ENCODE results near the gene CCDC51. TPM values are rescaled to one million over a fixed set of nuclear protein-coding genes. Genes with fewer than 3 reads are reported as not detected.

CCDC51 gene
- total and polyA plus RNA-seq, 2 donors (not counting 1 experiment from before 2014, with no cell fraction given) = 5.0 to 5.9 TPM

DNA sequence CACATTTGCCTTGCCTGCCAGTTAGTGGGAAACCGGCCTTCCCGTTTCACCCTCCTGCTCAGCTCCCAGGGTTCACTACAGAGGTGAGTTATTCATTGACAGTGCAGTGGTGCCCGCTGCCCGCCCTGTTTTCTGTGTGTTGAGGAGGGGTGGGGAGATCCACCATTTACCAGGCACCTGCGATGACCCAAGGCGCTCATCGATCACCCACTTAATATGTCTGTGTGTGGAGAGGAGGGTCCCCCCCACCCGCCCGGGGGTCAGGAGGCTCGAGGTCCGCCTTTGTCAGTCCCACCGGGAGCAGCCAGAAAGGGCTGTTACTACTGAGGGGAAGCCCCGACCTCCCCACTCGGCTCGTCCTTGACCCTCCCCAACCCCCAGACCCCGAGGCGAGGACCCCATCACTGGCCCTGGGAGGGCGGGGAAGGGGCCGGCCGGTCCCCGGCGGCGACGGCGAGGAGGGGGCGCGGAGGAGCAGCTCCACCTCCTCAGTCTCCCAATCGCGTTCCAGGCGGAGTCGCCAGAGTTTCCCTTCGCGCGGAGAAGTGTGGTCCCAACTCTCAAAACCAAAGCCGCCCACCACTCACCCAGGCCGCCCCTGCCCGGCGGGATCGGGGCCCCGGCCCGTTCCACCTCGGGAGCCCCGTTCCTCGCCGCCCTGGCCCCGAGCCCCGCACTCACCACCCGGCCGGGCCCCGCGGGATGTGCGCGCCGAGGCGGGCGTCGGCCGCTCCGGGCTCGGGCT, 11.2 kb downstream of the CCDC51 start:
- no peak for DNase-seq

More for the DNA sequence above, 11.2 kb downstream of the CCDC51 start:
- H3K9me3 ChIP-seq (ENCODE audit: control extremely low read depth in 1 of 3, control insufficient read depth in 2 of 3, insufficient read depth in 1 of 3, low read length in 2 of 3) = peaks cover 0 to 3% (median 0%) of the 10 kb centered on the region in 3 donors
- no peaks in the 10 kb centered on the region for H3K79me2 ChIP-seq (ENCODE audit: control insufficient read depth, insufficient read depth, low read length)
- peak; percentile 58 for ATAC-seq (ENCODE audit: low read depth)
- CTCF ChIA-PET = interaction anchor here (13.4 kb wide), 1 partner anchor 27 kb away, joined by 330 read pairs; no protein-coding TSS in a partner anchor
- H3K4me1 ChIP-seq (ENCODE audit: control insufficient read depth in 2 of 2, insufficient read depth in 2 of 2, low read length in 2 of 2) = peaks cover 6 to 9% of the 10 kb centered on the region in 2 donors
- H3K9me3 Mint-ChIP-seq (ENCODE audit: insufficient read depth) = no peaks in the 10 kb centered on the region
- POLR2A ChIA-PET = no interaction called here
- intact Hi-C loops (cut with micrococcal nuclease) = no loop called here
- H3K9ac ChIP-seq (ENCODE audit: low read length) = peak overlapping the region; percentile 68
- H3K27ac Mint-ChIP-seq = no peak overlapping the region
- H3K4me2 ChIP-seq (replicated peaks; ENCODE audit: low read depth, low read length, poor library complexity, severe bottlenecking) = peak overlapping the region; percentile 97
- H3K4me3 ChIP-seq (ENCODE audit: control extremely low read depth in 1 of 5, extremely low read depth in 1 of 5, insufficient read depth in 1 of 5, low read depth in 2 of 5, low read length in 4 of 5) = peak overlapping the region in 4 of 5 experiments; percentile 31 to 68 (median 58)
- H3K27me3 Mint-ChIP-seq = peaks cover 16% of the 10 kb centered on the region
- H3K4me1 Mint-ChIP-seq = peaks cover 12% of the 10 kb centered on the region
- peak overlapping the region; percentile 75 for H3K4me3 Mint-ChIP-seq
- H3K27ac ChIP-seq (ENCODE audit: low read length in 2 of 2) = no peak overlapping the region
- peak overlapping the region; percentile 67 for H2AFZ ChIP-seq (ENCODE audit: insufficient read depth, low read depth, low read length, poor library complexity, severe bottlenecking)
- H3K27me3 ChIP-seq (replicated peaks in 1 of 4; ENCODE audit: control extremely low read depth in 1 of 4, control insufficient read depth in 3 of 4, insufficient read depth in 4 of 4, low read length in 3 of 4) = peaks cover 0 to 9% (median 3%) of the 10 kb centered on the region in 4 experiments
- peaks cover 0 to 14% of the 10 kb centered on the region in 2 experiments for H3K36me3 ChIP-seq (replicated peaks in 1 of 2; ENCODE audit: control extremely low read depth in 1 of 2, control insufficient read depth in 1 of 2, extremely low read depth in 1 of 2, insufficient read depth in 2 of 2, low read length in 1 of 2)
- H4K20me1 ChIP-seq (ENCODE audit: control insufficient read depth, insufficient read depth, low read length, poor library complexity, severe bottlenecking) = no peaks in the 10 kb centered on the region
- TF ChIP-seq, protein P1, sequence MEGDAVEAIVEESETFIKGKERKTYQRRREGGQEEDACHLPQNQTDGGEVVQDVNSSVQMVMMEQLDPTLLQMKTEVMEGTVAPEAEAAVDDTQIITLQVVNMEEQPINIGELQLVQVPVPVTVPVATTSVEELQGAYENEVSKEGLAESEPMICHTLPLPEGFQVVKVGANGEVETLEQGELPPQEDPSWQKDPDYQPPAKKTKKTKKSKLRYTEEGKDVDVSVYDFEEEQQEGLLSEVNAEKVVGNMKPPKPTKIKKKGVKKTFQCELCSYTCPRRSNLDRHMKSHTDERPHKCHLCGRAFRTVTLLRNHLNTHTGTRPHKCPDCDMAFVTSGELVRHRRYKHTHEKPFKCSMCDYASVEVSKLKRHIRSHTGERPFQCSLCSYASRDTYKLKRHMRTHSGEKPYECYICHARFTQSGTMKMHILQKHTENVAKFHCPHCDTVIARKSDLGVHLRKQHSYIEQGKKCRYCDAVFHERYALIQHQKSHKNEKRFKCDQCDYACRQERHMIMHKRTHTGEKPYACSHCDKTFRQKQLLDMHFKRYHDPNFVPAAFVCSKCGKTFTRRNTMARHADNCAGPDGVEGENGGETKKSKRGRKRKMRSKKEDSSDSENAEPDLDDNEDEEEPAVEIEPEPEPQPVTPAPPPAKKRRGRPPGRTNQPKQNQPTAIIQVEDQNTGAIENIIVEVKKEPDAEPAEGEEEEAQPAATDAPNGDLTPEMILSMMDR (IDR thresholded peaks at IDR 0.05) = no peak
- TF ChIP-seq EZH2 (IDR thresholded peaks at IDR 0.05; ENCODE audit: borderline replicate concordance, insufficient read depth, low read depth, low read length, poor library complexity, severe bottlenecking) = no peak
- 5% methylated on average over 54 of the region's 60 CpGs for WGBS (ENCODE audit: insufficient coverage)

Measured in B cell (primary cell).